ENCODE data around the gene NEDD4L.
"Not testable (repeated sequence)": the region's sequence is repeated elsewhere in the genome, so short reads cannot be mapped to it uniquely, and the experiment has no call there.

Gene NEDD4L

DNA sequence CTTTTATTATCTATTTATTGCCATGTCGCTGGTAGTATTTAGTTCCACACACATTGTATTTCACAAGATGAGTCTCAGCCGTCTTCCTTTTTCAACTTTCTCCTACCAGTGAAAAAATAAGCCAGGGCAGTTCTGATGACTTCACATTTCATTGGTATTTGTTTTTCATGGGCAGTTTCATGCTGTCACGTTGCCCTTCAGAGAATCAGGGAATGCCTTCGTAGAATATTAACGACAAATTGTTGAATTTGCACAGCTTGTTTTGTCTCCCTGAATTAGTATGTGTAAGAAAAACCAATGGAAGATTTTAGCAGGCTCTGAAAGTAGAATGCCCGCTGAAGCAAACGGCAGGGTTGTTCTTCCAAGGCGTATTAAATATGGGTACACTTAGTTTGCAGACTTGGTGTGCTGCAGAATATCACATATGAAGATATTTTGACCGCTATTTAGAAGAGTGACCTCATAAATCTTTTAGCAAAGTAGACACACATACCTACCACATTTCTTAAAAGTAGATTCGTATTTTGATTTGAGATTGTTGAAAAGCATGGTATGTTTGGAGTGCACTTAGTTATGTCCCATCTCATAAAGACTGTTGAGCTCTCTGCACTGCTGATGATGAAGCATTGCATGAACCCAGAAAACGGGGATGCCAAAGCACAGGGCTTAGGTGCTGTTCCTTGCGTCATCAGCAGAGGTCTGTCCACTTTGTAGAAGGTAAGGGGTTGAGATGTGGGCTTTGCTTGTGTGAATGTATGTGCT is 2.9 kb downstream of the NEDD4L start:
- no peak for DNase-seq (ENCODE audit: extremely low spot score)
- ChIA-PET POLR2A (no interaction called here), CTCF (interaction anchor here (0.7 kb wide), 1 partner anchor 96 kb away, joined by 3 read pairs; no protein-coding TSS in a partner anchor)
- TF ChIP-seq ARNT (IDR thresholded peaks at IDR 0.05) (no peak), FOXK2 (IDR thresholded peaks at IDR 0.05) (no peak), TARDBP (IDR thresholded peaks at IDR 0.05) (no peak), HDGF (IDR thresholded peaks at IDR 0.05; ENCODE audit: borderline replicate concordance) (no peak), BHLHE40 (IDR thresholded peaks at IDR 0.05; ENCODE audit: borderline replicate concordance) (no peak), FOXM1 (IDR thresholded peaks at IDR 0.05; ENCODE audit: borderline replicate concordance) (no peak), ELF4 (IDR thresholded peaks at IDR 0.05) (no peak), L3MBTL2 (conservative IDR thresholded peaks at IDR 0.05) (no peak), NFRKB (IDR thresholded peaks at IDR 0.05) (no peak), FOXA1 (IDR thresholded peaks at IDR 0.05) (no peak), LEF1 (IDR thresholded peaks at IDR 0.05; ENCODE audit: borderline replicate concordance) (no peak), SUZ12 (IDR thresholded peaks at IDR 0.05) (no peak)

DNA sequence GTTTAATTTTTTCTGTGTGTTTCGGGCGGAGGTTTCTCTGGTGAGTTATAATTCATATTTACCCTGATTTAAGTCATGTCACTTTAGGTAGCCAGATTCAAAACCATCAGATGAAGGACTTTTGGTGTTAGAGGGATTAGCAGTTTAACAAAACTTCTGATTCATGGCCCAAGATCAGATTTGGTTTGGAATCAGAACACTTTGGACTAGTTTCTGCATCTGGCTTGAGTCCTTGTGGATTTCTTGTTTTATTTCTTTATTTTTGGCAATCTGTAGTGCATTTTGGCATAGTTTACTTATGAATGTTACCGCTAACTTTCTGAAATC is 3.5 kb downstream of the NEDD4L start:
- CTCF ChIA-PET = no interaction called here
- no peak for DNase-seq (ENCODE audit: extremely low spot score)
- no peak for TF ChIP-seq SUZ12 (IDR thresholded peaks at IDR 0.05)
- no peak for TF ChIP-seq CTBP1 (IDR thresholded peaks at IDR 0.05; ENCODE audit: borderline replicate concordance)
- no peak for TF ChIP-seq SP1 (IDR thresholded peaks at IDR 0.05)
- TF ChIP-seq ZNF384 (IDR thresholded peaks at IDR 0.05) = no peak
- no peak for TF ChIP-seq FOXK2 (IDR thresholded peaks at IDR 0.05)
- no peak for TF ChIP-seq LEF1 (IDR thresholded peaks at IDR 0.05; ENCODE audit: borderline replicate concordance)
- TF ChIP-seq BHLHE40 (IDR thresholded peaks at IDR 0.05; ENCODE audit: borderline replicate concordance) = no peak
- POLR2A ChIA-PET = no interaction called here

DNA sequence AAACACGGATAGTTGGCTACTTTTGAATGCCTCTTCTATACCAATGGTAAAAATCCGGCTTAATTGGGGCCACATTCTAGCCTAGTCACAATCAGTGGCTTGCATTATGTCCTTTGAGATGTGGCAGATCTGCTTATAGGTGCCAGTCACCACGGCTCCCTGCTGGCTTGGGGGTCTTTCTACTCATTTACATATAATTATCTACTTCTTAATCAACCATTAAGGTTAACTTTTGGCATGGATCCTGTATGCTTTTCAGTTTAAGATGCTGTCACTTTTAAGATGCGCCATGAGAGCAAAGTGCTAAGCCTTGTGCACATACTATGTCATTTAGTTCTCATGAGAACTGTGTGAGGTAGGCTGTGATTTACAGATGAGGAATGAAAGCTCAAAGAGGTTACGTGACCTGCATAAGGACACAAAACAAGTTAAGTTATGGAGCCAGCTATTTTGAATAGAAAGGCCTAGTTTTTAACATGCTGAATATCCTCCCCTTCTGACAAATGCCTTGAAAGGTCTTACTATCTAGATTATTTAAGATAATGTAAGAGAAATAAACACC is 4.1 kb downstream of the NEDD4L start:
- ChIA-PET POLR2A (no interaction called here), CTCF (no interaction called here)
- TF ChIP-seq FOXA1 (IDR thresholded peaks at IDR 0.05) (no peak), HDGF (IDR thresholded peaks at IDR 0.05; ENCODE audit: borderline replicate concordance) (no peak), FOXK2 (IDR thresholded peaks at IDR 0.05) (no peak), FOXM1 (IDR thresholded peaks at IDR 0.05; ENCODE audit: borderline replicate concordance) (no peak), LEF1 (IDR thresholded peaks at IDR 0.05; ENCODE audit: borderline replicate concordance) (no peak), NFRKB (IDR thresholded peaks at IDR 0.05) (no peak), SUZ12 (IDR thresholded peaks at IDR 0.05) (no peak), L3MBTL2 (conservative IDR thresholded peaks at IDR 0.05) (no peak), BHLHE40 (IDR thresholded peaks at IDR 0.05; ENCODE audit: borderline replicate concordance) (no peak), ELF4 (IDR thresholded peaks at IDR 0.05) (no peak), TARDBP (IDR thresholded peaks at IDR 0.05) (no peak), ZNF384 (IDR thresholded peaks at IDR 0.05) (no peak), SP1 (IDR thresholded peaks at IDR 0.05) (no peak)
- TF ChIP-seq, protein P1, sequence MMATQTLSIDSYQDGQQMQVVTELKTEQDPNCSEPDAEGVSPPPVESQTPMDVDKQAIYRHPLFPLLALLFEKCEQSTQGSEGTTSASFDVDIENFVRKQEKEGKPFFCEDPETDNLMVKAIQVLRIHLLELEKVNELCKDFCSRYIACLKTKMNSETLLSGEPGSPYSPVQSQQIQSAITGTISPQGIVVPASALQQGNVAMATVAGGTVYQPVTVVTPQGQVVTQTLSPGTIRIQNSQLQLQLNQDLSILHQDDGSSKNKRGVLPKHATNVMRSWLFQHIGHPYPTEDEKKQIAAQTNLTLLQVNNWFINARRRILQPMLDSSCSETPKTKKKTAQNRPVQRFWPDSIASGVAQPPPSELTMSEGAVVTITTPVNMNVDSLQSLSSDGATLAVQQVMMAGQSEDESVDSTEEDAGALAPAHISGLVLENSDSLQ (IDR thresholded peaks at IDR 0.05) = no peak
- no peak for DNase-seq (ENCODE audit: extremely low spot score)

DNA sequence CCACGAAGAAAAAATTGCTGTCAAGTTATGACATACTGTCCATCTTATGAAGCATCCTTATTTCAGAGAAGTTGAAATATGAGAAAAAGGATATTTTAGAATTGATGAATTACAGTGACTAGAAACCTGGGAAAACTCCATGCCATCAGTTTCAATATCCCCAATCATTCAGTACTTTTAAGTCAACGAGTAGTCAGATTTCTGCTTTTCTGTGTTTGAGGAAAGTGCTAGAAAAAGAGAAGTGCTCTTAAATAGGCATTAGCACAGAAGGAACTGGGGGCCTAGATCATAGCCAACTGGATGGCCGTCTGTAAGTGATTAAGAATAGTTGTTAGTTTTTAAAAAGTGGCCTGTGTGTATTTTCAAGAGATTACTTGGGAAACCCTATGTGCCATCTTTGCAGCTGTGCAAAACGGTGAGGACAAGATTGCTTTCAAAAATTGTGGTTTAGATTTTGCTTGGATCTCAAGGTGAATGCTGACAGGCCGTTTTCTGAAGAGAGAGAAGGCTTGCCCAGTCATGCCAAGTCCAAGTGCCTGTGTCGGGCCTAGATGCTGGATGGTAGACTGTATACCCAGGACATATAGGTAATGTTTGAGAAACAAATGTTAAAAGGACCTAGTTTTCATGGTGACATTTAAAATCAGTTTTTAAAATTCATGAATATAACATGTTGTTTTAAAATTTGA is 5.1 kb downstream of the NEDD4L start:
- TF ChIP-seq FOXM1 (IDR thresholded peaks at IDR 0.05; ENCODE audit: borderline replicate concordance) = no peak
- no peak for TF ChIP-seq CTBP1 (IDR thresholded peaks at IDR 0.05; ENCODE audit: borderline replicate concordance)
- TF ChIP-seq FOXA1 (IDR thresholded peaks at IDR 0.05) = no peak
- TF ChIP-seq HDGF (IDR thresholded peaks at IDR 0.05; ENCODE audit: borderline replicate concordance) = no peak
- TF ChIP-seq L3MBTL2 (conservative IDR thresholded peaks at IDR 0.05) = no peak
- no peak for DNase-seq (ENCODE audit: extremely low spot score)
- ChIA-PET POLR2A (no interaction called here), CTCF (no interaction called here)

DNA sequence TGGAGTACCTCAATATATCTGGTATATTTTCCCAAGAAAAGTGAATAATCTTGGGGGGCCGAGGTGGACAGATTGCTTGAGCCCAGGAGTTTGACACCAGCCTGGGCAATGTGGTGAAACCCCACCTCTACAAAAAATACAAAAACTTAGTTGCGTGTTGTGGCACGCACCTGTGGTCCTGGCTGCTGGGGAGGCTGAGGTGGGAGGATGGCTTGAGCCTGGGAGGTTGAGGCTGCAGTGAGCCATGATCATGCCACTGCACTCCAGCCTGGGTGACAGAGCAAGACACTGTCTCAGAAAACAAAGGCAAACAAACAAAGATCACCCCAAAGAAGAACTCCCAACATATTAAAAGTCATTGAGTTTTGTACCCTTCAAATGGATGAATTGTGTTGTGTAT is 6.9 kb downstream of the NEDD4L start:
- CTCF ChIA-PET = interaction anchor here (0.6 to 1.5 kb wide), 3 partner anchors 27 to 74 kb away, joined by 3 to 4 read pairs (median 3); no protein-coding TSS in a partner anchor
- DNase-seq (ENCODE audit: extremely low spot score); POLR2A ChIA-PET: not testable (repeated sequence)

DNA sequence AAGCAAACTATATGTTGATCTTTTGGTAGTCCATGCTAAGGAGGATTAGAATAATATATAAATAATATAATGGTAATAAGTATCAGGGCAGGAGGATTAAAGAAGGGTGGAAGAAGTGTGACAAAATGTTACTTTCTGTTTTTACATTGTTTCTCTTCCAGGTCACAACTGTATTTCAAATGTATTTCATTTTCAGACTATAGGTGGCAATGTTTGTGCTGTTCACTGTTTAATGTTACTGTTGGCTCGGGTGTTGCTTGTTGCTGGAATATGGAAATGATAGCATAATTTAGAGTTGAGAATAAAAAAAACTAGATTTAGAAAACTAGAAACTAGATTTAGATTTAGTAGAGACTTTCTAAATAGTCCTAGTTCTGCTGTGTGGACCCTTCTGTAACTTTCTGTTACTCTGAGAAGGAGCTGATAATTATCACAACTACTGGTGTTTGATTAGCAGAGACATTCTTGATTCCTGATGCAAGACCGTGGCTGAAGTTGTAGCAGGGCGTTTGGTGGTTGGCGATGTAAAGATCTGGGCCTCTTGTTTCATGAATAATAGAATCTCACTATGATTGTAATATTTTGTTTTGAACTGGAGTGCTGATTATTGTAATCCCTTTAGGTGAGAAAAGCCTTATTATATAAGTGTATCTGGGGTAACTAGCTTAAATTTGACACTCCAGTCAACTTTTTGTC is 7.9 kb downstream of the NEDD4L start:
- no peak for DNase-seq (ENCODE audit: extremely low spot score)
- ChIA-PET POLR2A (no interaction called here), CTCF (interaction anchor here (0.6 to 1.4 kb wide), 8 partner anchors 8 to 177 kb away, joined by 3 to 5 read pairs (median 3); partner anchors contain the start of gene NEDD4L)
- TF ChIP-seq CTBP1 (IDR thresholded peaks at IDR 0.05; ENCODE audit: borderline replicate concordance) = no peak
- no peak for TF ChIP-seq FOXM1 (IDR thresholded peaks at IDR 0.05; ENCODE audit: borderline replicate concordance)

DNA sequence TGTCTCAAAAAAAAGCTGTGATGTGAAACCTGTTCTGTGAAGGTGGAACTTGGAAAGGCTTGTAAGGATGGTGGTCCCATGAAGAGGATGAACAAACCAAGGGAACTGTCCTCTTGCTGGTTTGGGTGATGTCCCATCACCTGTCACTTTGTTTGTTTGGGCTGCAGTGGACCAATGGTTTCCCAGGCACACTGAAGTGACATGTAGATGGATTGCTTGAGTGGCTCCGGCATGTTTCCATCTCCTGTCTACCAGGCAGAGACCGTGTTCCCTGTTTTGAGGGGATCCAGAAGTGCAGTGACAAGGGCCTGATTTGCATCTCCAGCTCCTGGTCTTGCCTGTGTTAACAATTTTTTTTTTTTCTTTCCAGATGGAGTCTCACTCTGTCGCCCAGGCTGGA is 8.9 kb downstream of the NEDD4L start:
- DNase-seq (ENCODE audit: extremely low spot score) = no peak
- TF ChIP-seq FOXK2 (IDR thresholded peaks at IDR 0.05) (no peak), FOXM1 (IDR thresholded peaks at IDR 0.05; ENCODE audit: borderline replicate concordance) (no peak), ARNT (IDR thresholded peaks at IDR 0.05) (no peak), LEF1 (IDR thresholded peaks at IDR 0.05; ENCODE audit: borderline replicate concordance) (no peak)
- ChIA-PET CTCF (interaction anchor here (1.2 to 1.4 kb wide), 2 partner anchors 11 to 69 kb away, joined by 3 to 4 read pairs; no protein-coding TSS in a partner anchor), POLR2A (no interaction called here)
